H1 (cell line): ENCODE measurements around the gene ZNF337. TPM values are rescaled to one million over a fixed set of nuclear protein-coding genes. Genes with fewer than 3 reads are reported as not detected.

Source experiments
- CTCF ChIA-PET: fragments of 300-600 bp; sonication (Branson Sonifier 250); formaldehyde crosslinking; loops from one replicate; lab custom pipeline; 2021; ENCODE audit not compliant: partially characterized antibody; lab: Charles Lee
- POLR2A ChIA-PET: fragments of 300-600 bp; sonication (Branson Sonifier 250); formaldehyde crosslinking; loops from one replicate; lab custom pipeline; 2021; ENCODE audit warnings: inconsistent platforms; ENCODE audit not compliant: partially characterized antibody; lab: Charles Lee
- DNase-seq, 2 experiments: peaks; one replicate each; pipeline versions ENCODE4 v3.0.0 to v3.0.0-alpha.2; 2010 to 2022; ENCODE audit warnings: low spot score in 2 of 2, low read depth in 1 of 2, mixed read lengths in 1 of 2
- FAIRE-seq: peaks from 2 replicates; lab custom pipeline; 2011; peaks lifted over from hg19 to GRCh38; lab: Jason Lieb, UNC
- H2AFZ ChIP-seq: 2 replicates; pipeline ENCODE4 v1.8.1; 2012; ENCODE audit warnings: low read length, inconsistent platforms
- H2AK5ac ChIP-seq: 2 replicates; pipeline ENCODE4 v1.6.1; 2013; ENCODE audit warnings: low read depth, low read length
- H2BK120ac ChIP-seq: replicated peaks from 2 replicates; pipeline ENCODE3; 2013; ENCODE audit warnings: low read depth, low read length, inconsistent platforms
- H2BK12ac ChIP-seq: 2 replicates; pipeline ENCODE4 v1.6.1; 2013; ENCODE audit warnings: low read depth, low read length
- H2BK15ac ChIP-seq: 2 replicates; pipeline ENCODE4 v1.6.1; 2013; ENCODE audit warnings: low read length
- H2BK20ac ChIP-seq: 2 replicates; pipeline ENCODE4 v1.6.1; 2013; ENCODE audit warnings: low read length
- H2BK5ac ChIP-seq: 2 replicates; pipeline ENCODE4 v1.6.1; 2013; ENCODE audit warnings: low read depth, low read length
- H3K14ac ChIP-seq: 2 replicates; pipeline ENCODE4 v1.6.1; 2013; ENCODE audit warnings: inconsistent platforms; ENCODE audit not compliant: insufficient read length
- H3K18ac ChIP-seq: 2 replicates; pipeline ENCODE4 v1.6.1; 2013; ENCODE audit warnings: low read length; ENCODE audit errors: extremely low read depth
- H3K23ac ChIP-seq: 2 replicates; pipeline ENCODE4 v1.6.1; 2013; ENCODE audit warnings: inconsistent platforms; ENCODE audit not compliant: insufficient read length
- H3K23me2 ChIP-seq: 2 replicates; pipeline ENCODE4 v1.6.1; 2013; ENCODE audit warnings: low read depth, low read length
- H3K27ac ChIP-seq: 2 replicates; pipeline ENCODE4 v1.6.1; 2011; ENCODE audit warnings: low read depth, low read length, inconsistent platforms
- H3K27me3 ChIP-seq, 4 experiments: replicated peaks in 1 of 4; 1 replicate in 1 of 4; 2 replicates in 3 of 4; pipeline versions ENCODE4 v1.6.1 to v1.8.1; 2011 to 2013; ENCODE audit warnings: low read length in 3 of 4, mild to moderate bottlenecking in 3 of 4, inconsistent platforms in 2 of 4, mixed read lengths in 2 of 4, moderate library complexity in 1 of 4; ENCODE audit not compliant: control insufficient read depth in 3 of 4, insufficient read depth in 3 of 4; ENCODE audit errors: extremely low read depth in 1 of 4
- H3K36me3 ChIP-seq, 4 experiments: 2 replicates each; pipeline versions ENCODE4 v1.6.1 to v1.8.1; 2011 to 2013; ENCODE audit warnings: mild to moderate bottlenecking in 4 of 4, low read length in 3 of 4, moderate library complexity in 2 of 4, control low read depth in 1 of 4, inconsistent platforms in 1 of 4; ENCODE audit not compliant: insufficient read depth in 4 of 4, control insufficient read depth in 2 of 4
- H3K4ac ChIP-seq: replicated peaks from 2 replicates; pipeline ENCODE3; 2013; ENCODE audit warnings: low read length, low read depth, mixed read lengths, inconsistent platforms; ENCODE audit not compliant: insufficient read length
- H3K4me1 ChIP-seq, 4 experiments: replicated peaks in 1 of 4; 1 replicate in 1 of 4; 2 replicates in 3 of 4; pipeline versions ENCODE4 v1.6.1 to v1.8.1; 2011 to 2013; ENCODE audit warnings: low read length in 3 of 4, inconsistent platforms in 2 of 4, mixed read lengths in 1 of 4; ENCODE audit not compliant: insufficient read depth in 4 of 4, control insufficient read depth in 3 of 4
- H3K4me2 ChIP-seq, 2 experiments: 2 replicates each; pipeline versions ENCODE4 v1.6.1 to v1.8.1; 2011 to 2013; ENCODE audit warnings: low read depth in 2 of 2, low read length in 2 of 2, control low read depth in 1 of 2, inconsistent platforms in 1 of 2, mild to moderate bottlenecking in 1 of 2; ENCODE audit not compliant: insufficient read depth in 1 of 2
- H3K4me3 ChIP-seq, 4 experiments: fragments of 200-600, 300-600 bp in 1 of 4; sonication (generic), shearing (Covaris generic), sonication (Bioruptor Twin) in 1 of 4; 2 replicates each; pipeline versions ENCODE4 v1.5.1 to v1.8.1; 2011 to 2016; ENCODE audit warnings: low read length in 4 of 4, low read depth in 3 of 4, control low read depth in 2 of 4, inconsistent platforms in 2 of 4, mild to moderate bottlenecking in 2 of 4, mixed read lengths in 1 of 4, moderate library complexity in 1 of 4; ENCODE audit not compliant: insufficient read depth in 2 of 4; ENCODE audit errors: extremely low read depth in 1 of 4
- H3K56ac ChIP-seq: replicated peaks from 2 replicates; pipeline ENCODE3; 2013; ENCODE audit warnings: low read depth, mild to moderate bottlenecking, mixed read lengths, low read length, inconsistent platforms; ENCODE audit not compliant: insufficient read length
- H3K79me1 ChIP-seq: 2 replicates; pipeline ENCODE4 v1.6.1; 2013; ENCODE audit warnings: low read depth, low read length, control low read depth
- H3K79me2 ChIP-seq, 2 experiments: 2 replicates each; pipeline versions ENCODE4 v1.6.1 to v1.8.1; 2012 to 2013; ENCODE audit warnings: low read length in 2 of 2, mild to moderate bottlenecking in 2 of 2, inconsistent platforms in 1 of 2; ENCODE audit not compliant: insufficient read depth in 2 of 2, control insufficient read depth in 1 of 2
- H3K9ac ChIP-seq, 4 experiments: replicated peaks in 1 of 4; 1 replicate in 1 of 4; 2 replicates in 3 of 4; pipeline versions ENCODE4 v1.6.1 to v1.8.1; 2011 to 2013; ENCODE audit warnings: low read depth in 3 of 4, low read length in 3 of 4, control low read depth in 2 of 4, mild to moderate bottlenecking in 2 of 4, moderate library complexity in 2 of 4, inconsistent platforms in 1 of 4; ENCODE audit errors: extremely low read depth in 1 of 4
- H3K9me3 ChIP-seq, 2 experiments: 2 replicates each; pipeline versions ENCODE4 v1.6.1 to v1.8.1; 2012 to 2013; ENCODE audit warnings: mild to moderate bottlenecking in 2 of 2, moderate library complexity in 2 of 2, control low read depth in 1 of 2, inconsistent platforms in 1 of 2, low read depth in 1 of 2, low read length in 1 of 2, mixed read lengths in 1 of 2; ENCODE audit not compliant: insufficient read depth in 2 of 2
- H4K20me1 ChIP-seq, 2 experiments: replicated peaks in 1 of 2; 2 replicates each; pipeline versions ENCODE3 to v1.8.1; 2011 to 2013; ENCODE audit warnings: inconsistent platforms in 2 of 2, low read length in 2 of 2, mild to moderate bottlenecking in 1 of 2; ENCODE audit not compliant: insufficient read depth in 2 of 2, control insufficient read depth in 1 of 2
- H4K5ac ChIP-seq: 2 replicates; pipeline ENCODE4 v1.6.1; 2013; ENCODE audit warnings: low read length, low read depth, mixed read lengths, inconsistent platforms; ENCODE audit not compliant: insufficient read length
- H4K8ac ChIP-seq: 2 replicates; pipeline ENCODE4 v1.8.0; 2013; ENCODE audit warnings: mild to moderate bottlenecking, moderate library complexity, low read length, inconsistent platforms; ENCODE audit not compliant: insufficient read depth; ENCODE audit errors: extremely low read depth
- H4K91ac ChIP-seq: replicated peaks from 2 replicates; pipeline ENCODE3; 2013; ENCODE audit warnings: low read length, mixed read lengths, inconsistent platforms; ENCODE audit not compliant: insufficient read length
- ATF2 ChIP-seq: IDR thresholded peaks from 2 replicates; pipeline ENCODE4 v1.6.1; 2012; ENCODE audit warnings: low read length, inconsistent platforms
- BACH1 ChIP-seq: IDR thresholded peaks from 2 replicates; pipeline ENCODE4 v1.6.1; 2012; ENCODE audit warnings: low read length, improper control_type of control experiment
- EP300 ChIP-seq, 2 experiments: IDR thresholded peaks; 1 replicate in 1 of 2; 2 replicates in 1 of 2; pipeline ENCODE4 v1.6.1; 2011 to 2012; ENCODE audit warnings: low read depth in 2 of 2, low read length in 2 of 2, mild to moderate bottlenecking in 2 of 2, borderline replicate concordance in 1 of 2, inconsistent platforms in 1 of 2, moderate library complexity in 1 of 2
- JUN ChIP-seq: IDR thresholded peaks from 2 replicates; pipeline ENCODE4 v1.6.1; 2011; ENCODE audit warnings: low read depth, mild to moderate bottlenecking, improper control_type of control experiment, low read length
- RXRA ChIP-seq: IDR thresholded peaks from 2 replicates; pipeline ENCODE4 v1.6.1; 2011; ENCODE audit warnings: low read depth, mild to moderate bottlenecking, low read length, moderate library complexity; ENCODE audit not compliant: insufficient read depth
- SIN3A ChIP-seq, 2 experiments: IDR thresholded peaks in 1 of 2; conservative IDR thresholded peaks in 1 of 2; 2 replicates each; pipeline ENCODE4 v1.6.1; 2011 to 2012; ENCODE audit warnings: low read length in 2 of 2, improper control_type of control experiment in 1 of 2, low read depth in 1 of 2, mild to moderate bottlenecking in 1 of 2
- SIX5 ChIP-seq: IDR thresholded peaks from 2 replicates; pipeline ENCODE4 v1.6.1; 2011; ENCODE audit warnings: mild to moderate bottlenecking, low read depth, low read length
- YY1 ChIP-seq: IDR thresholded peaks from 2 replicates; pipeline ENCODE4 v1.6.1; 2011; ENCODE audit warnings: low read depth, mild to moderate bottlenecking, low read length
- ZNF274 ChIP-seq: IDR thresholded peaks from 2 replicates; pipeline ENCODE4 v1.7.0; 2012; ENCODE audit warnings: low read length, borderline replicate concordance; ENCODE audit errors: extremely low read depth
- WGBS, 2 experiments: shearing (Covaris generic) in 1 of 2; methylation state at CpG; one replicate each; pipeline versions ENCODE4 v1.1.6 to v1.1.7; 2013 to 2015; ENCODE audit warnings: low lambda C conversion rate in 2 of 2, mixed read lengths in 2 of 2, inconsistent platforms in 1 of 2, low coverage in 1 of 2, missing lambda C conversion rate in 1 of 2; ENCODE audit not compliant: insufficient replicate concordance in 2 of 2, insufficient coverage in 1 of 2, insufficient read length in 1 of 2; ENCODE audit errors: extremely low coverage in 1 of 2, missing lambda C conversion rate in 1 of 2; 5-methylcytosine and 5-hydroxymethylcytosine counted together
- polyA plus RNA-seq, 7 experiments: library from polyadenylated mRNA; depleted of rRNA in 3 of 7; stranded (reverse) in 5 of 7; unstranded in 2 of 7; fragments of >200 nt in 5 of 7; fragments of 200-250 nt in 2 of 7; gene quantifications; 1 replicate in 5 of 7; 2 replicates in 1 of 7; 4 replicates in 1 of 7; pipeline versions ENCODE4 v1.2.1 to v1.2.3, GENCODE V29; 2011 to 2013; ENCODE audit warnings: missing spikeins in 2 of 7, mixed read lengths in 2 of 7
- total RNA-seq: library from RNA; stranded (reverse); fragmentation: NEBNext Ultra II Directional; extraction: Animal tissue kit (Norgen Biotek cat#: 25700); gene quantifications from 2 replicates; pipeline ENCODE4 v1.2.1, GENCODE V29; 2021
- TF ChIP-seq, protein P1 (sequence below): IDR thresholded peaks from 2 replicates; pipeline ENCODE4 v1.6.1; 2012; ENCODE audit warnings: inconsistent platforms

The ZNF337 gene
- total and polyA plus RNA-seq, 2 of the 8 experiments (the other 6 are each of a cell fraction or from before 2014, with no cell fraction given): 2.8 to 6.6 TPM

DNA sequence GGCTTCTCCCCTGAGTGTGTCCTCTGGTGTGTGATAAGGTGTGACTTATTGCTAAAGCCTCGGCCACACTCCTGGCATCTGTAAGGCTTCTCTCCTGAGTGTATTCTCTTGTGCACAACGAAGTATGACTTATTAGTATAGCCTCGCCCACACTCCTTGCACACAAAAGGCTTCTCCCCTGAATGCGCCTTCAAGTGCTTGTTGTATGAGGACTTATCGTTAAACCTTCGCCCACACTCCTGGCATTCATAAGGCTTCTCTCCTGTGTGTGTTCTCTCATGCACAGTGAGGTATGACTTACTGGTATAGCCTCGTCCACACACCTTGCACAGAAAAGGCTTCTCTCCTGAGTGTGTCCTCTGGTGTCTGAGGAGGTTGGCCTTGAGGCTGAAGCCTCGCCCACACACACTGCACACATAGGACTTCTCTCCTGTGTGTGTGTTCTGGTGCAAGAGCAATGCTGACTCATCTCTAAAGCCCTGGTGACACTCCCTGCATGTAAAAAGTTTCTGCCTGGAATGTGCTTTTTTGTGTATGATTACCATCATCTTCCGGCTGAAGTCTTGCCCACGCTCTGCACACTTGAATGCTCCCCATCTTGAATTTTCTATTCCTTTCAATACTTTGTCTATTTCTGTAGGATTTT lies 20.4 kb downstream of the ZNF337 start:
- Histone ChIP-seq H3K56ac (no peak overlapping the region), H2BK20ac (no peak overlapping the region), H4K8ac (no peak overlapping the region), H2BK120ac (no peak overlapping the region), H4K91ac (no peak overlapping the region), H3K79me1 (no peaks in the 10 kb centered on the region), H3K27ac (no peak overlapping the region), H3K36me3 (peaks cover 3 to 33% (median 18%) of the 10 kb centered on the region in 4 experiments), H3K18ac (no peak overlapping the region), H3K4ac (no peak overlapping the region), H3K4me2 (no peak overlapping the region), H2BK15ac (no peak overlapping the region), H3K79me2 (no peaks in the 10 kb centered on the region), H2BK5ac (no peak overlapping the region), H4K5ac (no peak overlapping the region), H3K4me1 (no peaks in the 10 kb centered on the region), H3K23me2 (no peaks in the 10 kb centered on the region), H4K20me1 (peaks cover 0 to 4% of the 10 kb centered on the region in 2 experiments), H3K4me3 (no peak overlapping the region), H3K23ac (no peak overlapping the region), H3K9me3 (no peaks in the 10 kb centered on the region), H2AK5ac (no peak overlapping the region), H2AFZ (no peak overlapping the region), H3K27me3 (no peaks in the 10 kb centered on the region), H3K9ac (no peak overlapping the region), H2BK12ac (no peak overlapping the region), H3K14ac (no peak overlapping the region)
- POLR2A ChIA-PET: interaction anchor here (0.8 kb wide), 1 partner anchor 23 kb away, joined by 3 read pairs; no protein-coding TSS in a partner anchor
- CTCF ChIA-PET: no interaction called here
- FAIRE-seq (no peak), DNase-seq (no peak)
- TF ChIP-seq BACH1 (no peak), RXRA (no peak), JUN (no peak), ATF2 (no peak), SIN3A (conservative IDR thresholded peaks at IDR 0.05 in 1 of 2, IDR thresholded peaks at IDR 0.05 in 1 of 2; ENCODE audit: low read depth in 1 of 2, low read length in 2 of 2) (no peak), SIX5 (no peak), EP300 (IDR thresholded peaks at IDR 0.05; ENCODE audit: borderline replicate concordance in 1 of 2, low read depth in 2 of 2, low read length in 2 of 2) (no peak), ZNF274 (no peak), YY1 (no peak)
- TF ChIP-seq, protein P1, sequence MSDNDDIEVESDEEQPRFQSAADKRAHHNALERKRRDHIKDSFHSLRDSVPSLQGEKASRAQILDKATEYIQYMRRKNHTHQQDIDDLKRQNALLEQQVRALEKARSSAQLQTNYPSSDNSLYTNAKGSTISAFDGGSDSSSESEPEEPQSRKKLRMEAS: no peak
- 91% methylated on average over 10 of the region's 10 CpGs; no CpG with 5 or more reads in 1 of the 2 experiments for WGBS, 2 experiments
